NCI-H1092 treated with DMSO at 0.1 percent for 48 hours (cell line): ENCODE measurements around the gene RLBP1.
A peak's percentile ranks its signal among the peaks of the same experiment; 100 is the strongest.
"Not testable (repeated sequence)": the region's sequence is repeated elsewhere in the genome, so short reads cannot be mapped to it uniquely, and the experiment has no call there.

ENCODE experiments used
- DNase-seq: peaks from one replicate; lab custom pipeline; 2025; lab: John Stamatoyannopoulos, UW

RLBP1 gene

DNA sequence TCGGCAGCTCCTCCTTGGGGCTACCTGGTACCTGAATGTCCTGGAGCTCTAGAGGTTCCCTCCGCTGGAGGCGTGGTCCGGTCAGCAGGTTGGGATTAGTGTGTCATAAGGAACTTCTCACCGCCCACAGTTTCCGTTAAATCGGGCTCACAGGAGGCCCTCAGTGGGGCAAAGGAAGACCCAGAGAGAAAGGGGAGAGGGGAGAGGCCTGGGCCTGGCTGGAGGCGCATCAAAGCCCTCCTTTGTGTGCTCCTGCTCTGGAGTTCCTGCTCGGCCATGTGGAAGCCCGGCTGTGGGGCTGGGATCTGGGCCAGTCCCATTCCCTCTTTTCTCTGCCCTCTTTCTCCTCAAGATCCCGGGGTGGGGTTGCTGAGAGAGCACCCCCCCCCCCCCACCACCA lies at the start of gene RLBP1:
RLBP1 (minus strand) TSS at position 37 of the 400 bp plus-strand sequence. CDS start 2,604 bp downstream, outside the sequence.
- DNase-seq = no peak

DNA sequence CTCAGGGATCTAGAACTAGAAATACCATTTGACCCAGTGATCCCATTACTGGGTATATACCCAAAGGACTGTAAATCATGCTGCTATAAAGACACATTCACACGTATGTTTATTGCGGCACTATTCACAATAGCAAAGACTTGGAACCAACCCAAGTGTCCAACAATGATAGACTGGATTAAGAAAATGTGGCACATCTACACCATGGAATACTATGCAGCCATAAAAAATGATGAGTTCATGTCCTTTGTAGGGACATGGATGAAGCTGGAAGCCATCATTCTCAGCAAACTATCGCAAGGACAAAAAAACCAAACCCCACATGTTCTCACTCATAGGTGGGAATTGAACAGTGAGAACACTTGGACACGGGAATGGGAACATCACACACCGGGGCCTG lies 28.8 kb upstream of the RLBP1 start:
- not testable (repeated sequence) for DNase-seq

DNA sequence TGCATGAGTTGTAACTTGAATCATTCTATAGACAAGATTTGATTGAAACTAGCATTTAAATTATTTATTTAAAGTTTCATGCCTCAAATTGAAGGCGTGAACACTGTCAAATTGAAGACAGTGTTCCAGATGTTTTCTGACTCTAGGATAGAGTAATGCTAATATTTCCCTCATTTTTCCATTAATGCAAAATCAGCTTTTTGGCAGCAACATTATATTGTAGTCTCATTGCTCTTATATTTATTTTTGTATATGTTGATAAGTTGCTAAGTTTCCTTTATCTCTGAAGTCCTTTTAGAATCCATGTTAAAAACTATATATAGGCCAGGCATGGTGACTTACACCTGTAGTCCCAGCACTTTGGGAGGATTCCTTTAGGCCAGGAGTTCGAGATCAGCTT lies 27.2 kb upstream of the RLBP1 start:
- no peak for DNase-seq

DNA sequence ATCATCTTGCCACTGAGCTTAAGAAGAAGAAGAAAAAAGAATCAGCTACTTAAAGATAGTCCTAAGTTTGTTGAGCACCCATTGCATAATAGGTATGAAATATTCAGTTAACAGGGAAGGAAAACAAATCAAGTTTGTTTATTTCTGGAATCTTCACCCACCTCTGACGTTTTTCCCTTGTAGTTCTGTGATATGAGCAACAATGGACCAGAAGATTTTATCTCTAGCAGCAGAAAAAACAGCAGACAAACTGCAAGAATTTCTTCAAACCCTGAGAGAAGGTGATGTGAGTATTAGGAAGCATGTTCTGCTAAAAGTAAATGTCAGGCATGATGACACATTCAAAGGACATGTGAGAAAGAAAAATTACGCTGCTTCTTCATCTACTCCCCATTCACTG lies 26.1 kb upstream of the RLBP1 start:
- no peak for DNase-seq

DNA sequence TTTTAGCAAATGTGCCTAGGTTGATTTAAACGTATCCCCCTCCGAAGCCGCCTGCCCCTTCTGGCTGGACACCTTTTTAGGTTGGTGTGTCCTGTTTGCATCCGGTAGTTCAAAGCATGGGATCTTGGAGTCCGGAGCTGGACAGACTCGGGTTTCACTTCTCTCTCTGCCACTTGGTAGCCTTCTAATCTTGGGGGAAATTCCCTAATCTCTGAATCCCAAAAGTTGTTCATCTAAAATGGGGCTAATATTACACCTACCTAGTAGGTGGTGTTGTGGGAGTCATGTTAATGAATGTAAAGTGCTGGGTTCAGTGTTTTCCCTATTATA lies 23.2 kb upstream of the RLBP1 start:
- no peak for DNase-seq

DNA sequence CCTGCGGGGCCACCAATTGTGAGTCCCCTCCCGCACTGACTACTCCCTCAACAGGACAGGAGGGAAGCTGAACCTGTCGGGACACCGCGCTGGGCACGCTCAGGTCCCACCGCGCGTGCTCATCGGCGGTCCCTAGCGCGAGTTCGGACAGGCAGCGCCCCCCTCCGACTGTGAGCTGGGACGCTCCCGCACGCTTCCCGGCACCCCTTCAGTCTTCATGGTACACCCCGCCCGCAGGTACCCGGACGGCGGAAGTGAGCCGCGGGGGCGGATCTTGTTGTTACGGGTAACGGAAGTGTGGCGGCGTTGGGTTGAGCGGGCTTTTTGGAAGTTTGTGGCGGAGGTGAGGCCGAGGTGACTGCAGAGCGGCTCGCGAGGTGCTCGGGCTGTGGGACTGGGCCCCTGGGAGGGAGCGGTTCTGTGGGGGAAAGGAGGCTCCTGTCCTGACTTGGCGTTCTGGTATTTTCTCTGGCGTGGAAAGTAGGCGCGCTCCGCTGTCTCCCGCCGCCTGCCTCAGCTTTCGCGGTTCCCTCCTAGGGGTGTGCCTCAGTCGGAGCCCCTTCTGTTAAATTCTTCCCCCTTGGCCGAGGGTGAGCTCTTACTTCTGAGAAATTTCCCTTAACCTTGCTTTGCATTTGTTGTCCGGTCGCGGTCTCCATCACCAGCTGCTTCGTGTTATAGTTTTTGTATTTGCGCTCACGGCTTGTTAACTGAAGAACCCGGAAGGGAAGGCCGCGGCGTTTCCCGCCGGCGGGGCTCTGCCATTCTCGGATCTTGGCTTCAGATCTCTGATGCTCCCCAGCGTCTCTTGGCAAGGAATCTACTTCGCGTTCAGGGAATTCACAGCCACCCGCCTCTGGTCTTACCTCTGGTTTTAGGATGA lies 22.6 kb upstream of the RLBP1 start, which contains the start of gene FANCI:
FANCI (plus strand) TSS at position 289 of the 883 bp plus-strand sequence. CDS start 3,669 bp downstream, outside the sequence.
- DNase-seq = peak; percentile 85

DNA sequence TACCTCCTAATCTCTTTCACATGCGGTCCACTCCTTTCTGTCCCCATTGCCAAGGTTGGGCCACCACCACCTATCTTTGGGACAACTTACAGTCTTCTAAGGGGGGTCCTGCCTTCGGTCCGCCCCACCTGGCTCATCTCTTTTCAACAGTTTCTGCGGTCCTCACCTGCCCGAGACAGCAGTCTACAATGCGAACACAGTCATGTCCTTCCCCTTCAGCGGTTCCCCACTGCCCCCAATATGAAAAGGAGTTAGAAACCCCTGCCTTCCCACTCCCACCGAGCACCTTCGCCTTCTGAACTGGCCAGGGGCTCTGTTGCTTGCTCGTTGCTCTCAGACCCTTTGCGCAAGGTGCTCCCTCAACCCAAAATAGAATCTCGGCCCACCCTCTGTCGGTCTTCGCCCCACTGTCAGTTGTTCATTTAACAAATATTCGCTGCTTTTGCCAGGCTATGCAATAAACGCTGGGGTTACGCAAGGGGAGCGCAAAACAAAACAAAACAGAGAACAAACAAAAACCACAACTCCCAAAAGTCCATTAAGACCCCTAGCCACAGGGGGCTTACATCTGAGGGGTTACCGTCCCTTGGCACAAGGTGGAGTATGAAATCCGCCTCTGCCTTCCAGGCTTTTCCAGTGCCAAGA lies 21.8 kb upstream of the RLBP1 start:
- no peak for DNase-seq

DNA sequence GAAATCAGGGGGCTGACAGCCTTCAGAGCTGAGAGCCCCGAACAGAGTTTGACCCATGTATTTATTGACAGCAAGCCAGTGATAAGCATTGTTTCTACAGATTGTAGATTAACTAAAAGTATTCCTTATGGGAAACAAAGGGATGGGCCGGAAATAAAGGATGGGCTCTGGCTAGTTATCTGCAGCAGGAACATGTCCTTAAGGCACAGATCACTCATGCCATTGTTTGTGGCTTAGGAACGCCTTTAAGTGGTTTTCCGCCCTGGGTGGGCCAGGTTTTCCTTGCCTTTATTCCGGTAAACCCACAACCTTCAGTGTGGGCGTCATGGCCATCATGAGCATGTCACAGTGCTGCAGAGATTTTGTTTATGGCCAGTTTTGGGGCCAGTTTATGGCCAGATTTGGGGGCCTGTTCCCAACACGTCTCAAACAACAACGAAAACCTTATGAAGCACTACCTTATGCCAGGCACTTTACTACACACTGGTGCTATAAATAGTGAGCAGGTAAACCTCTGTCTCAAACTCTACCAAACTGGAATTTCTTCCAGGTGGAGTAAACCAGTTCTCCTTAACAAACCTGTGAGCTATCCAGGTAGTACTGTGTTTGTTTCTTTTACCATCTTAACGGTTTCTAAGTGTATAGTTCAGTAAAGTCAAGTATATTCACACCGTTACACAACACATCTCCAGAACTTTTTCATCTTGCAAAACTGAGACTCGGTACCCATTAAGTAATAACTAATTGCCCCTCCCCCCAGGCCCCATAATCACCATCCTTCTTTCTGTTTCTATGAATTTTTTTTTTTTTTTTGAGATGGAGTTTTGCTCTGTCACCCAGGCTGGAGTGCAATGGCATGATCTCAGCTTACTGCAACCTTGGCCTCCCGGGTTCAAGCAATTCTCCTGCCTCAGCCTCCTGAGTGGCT lies 18.8 kb upstream of the RLBP1 start:
- not testable (repeated sequence) for DNase-seq

DNA sequence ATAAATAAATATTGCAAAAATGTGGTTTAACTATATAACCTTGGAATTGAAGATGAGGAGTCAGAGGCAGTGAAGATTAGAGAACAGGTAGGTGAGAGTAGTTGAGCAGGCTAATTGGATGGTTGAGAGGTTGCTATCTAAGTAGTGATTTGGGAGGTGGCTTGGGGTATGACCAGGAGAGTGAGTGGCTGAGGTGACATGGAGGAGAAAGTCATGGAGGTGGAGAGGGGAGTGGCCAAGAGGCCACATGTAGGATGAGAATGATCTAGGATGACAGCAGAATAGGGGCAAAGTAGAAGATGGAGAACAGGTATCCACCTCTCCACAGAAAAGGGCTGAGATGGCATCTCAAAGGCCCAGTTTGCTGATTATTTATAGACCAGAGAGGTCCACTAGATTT lies 10.5 kb upstream of the RLBP1 start:
- no peak for DNase-seq

DNA sequence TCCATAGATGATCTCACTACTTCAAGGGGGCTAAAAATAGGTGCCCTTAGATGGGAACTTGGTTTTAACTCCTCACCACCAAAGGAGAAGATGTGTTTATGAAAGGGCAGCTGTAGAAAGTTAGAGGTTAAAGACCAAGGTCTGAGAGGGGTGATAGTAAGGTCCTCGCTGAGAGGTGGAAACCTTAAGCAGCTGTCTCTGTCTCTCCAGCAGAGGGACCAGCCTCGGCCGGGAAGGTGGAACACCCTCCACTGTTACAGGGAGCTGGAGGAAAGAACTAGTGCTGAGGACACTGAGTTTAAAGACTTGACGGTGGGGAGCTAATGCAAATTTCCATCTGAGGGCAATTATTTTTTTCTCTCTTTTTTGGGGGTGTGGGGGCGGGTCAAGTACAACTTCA lies 8.9 kb upstream of the RLBP1 start:
- no peak for DNase-seq

DNA sequence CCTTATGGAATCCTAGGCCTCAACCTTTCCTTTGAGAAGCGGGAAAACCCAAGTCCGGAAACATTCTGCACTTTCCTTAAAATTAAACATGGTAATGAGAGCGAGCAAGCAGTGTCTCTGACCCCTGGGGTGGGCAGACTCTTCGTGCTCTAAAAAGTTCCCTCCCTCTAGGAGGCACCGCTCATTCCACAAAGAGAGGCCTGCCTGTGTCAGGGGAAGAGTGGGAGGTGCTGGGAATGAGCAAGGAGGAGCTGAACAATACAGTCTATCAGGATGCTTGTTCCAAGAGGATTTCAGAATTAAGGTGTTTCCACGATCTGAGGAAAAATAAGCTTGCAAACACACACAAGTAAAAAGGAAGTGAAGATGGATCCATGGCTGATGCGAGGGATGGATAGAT lies 6.0 kb upstream of the RLBP1 start:
- no peak for DNase-seq

DNA sequence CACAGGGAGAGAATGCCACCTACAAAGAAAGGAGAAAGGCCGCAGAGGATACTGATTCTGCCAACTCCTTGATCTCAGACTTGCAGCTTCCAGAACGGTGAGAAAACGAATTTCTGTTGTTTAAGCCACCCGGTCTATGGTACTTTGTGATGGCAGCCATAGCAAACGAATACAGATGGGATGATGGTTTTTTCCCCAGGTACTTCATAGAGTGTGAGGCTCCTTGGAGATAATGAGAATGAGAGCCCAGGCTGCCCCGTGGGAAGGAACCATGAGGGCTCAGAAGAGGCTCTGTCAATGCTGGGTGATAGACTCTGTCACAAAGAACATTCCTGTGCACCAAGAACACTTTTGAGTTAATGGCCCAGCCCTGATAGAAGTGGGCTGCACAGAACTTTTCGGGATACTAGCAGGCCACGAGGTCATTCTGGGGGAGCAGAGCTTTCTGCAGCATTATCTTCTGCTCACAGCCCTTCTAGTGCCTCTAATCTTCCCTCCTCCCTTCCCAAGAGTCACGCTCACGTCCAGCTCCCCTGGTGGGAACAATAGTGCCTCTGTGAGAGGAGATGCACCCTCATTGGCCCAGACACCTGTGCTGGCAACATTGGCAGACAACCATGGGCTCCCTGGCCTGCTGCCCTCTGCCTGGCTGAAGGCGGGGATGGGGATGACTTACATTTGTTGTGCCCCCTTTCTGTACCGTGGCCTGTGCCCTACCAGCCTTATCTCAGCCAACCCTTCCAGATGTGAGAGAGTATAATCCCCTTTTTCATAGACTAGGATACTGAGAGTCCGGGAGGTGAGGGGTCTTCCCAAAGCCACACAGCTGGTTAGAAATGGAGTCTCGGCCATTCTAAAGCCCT lies 5.2 kb upstream of the RLBP1 start:
- DNase-seq = no peak

DNA sequence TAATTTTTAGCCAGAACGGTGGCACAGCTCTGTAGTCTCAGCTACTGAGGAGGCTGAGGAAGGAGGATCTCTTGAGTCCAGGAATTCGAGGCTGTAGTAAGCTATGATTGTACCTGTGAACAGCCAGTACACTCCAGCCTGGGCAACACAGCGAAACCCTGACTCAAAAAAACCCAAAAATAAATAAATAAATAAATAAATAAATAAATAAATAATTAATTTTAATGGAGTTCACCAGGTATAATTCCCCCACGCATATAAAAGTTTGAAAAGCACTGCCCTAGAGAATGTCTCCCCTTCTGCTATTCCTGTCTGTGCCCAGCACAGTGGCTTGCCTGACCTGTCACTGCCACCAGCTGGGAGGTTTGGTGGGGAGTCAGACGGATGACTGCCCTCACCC lies 4.2 kb upstream of the RLBP1 start:
- DNase-seq = no peak

DNA sequence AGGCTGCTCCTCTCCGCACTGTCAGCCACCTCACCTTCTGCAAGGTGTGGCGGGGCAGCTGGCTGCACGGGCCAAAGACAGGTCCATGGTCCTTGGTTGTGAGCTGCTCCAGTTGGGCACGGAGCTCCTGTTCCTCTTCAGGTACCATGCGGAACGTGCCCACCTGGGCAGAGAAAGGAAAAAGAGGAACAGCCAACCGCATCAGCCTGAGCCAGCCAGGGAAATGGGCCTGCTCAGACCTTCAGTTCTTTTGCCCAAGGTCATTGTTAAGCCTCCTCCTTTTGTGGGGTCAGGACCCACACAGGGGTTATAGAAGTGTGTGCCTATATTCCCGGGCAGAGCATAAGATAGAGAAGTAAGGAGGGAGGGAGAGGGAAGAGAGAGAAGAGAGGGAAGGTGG lies 2.8 kb downstream of the RLBP1 start:
- no peak for DNase-seq

DNA sequence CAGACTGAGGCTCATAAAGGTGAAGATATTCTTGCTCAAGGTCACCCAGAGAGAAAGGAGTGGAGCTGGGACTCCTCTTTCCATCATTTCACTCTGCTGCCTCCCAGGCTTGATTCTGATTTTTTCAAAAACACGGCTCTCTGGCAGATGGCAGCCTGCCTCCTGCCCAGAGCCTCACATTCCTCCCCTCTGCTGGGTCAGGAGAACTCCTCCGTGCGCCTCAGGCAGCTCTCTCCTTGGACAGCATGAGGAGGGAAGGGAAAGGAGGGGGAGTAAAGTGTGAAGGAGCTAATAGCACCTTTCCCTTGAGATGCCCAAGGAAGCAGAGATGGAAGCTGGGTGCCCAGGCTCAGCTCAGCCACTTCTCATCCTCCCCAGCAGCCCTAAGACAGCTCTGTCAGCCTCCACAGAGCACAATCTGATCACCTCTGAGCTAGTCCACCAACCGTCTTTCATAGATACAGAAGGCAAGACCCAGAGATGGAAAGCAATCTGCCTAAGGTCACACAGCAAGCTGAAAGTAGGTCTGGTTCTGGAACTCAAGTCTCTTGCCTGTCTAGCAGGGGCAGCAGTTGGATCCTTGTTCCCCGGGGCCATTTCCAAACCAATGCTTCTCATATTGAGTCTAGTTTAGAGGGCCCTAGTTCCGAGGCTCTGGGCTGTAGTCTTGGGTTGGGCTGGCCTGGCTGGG lies 3.5 kb downstream of the RLBP1 start:
- no peak for DNase-seq

DNA sequence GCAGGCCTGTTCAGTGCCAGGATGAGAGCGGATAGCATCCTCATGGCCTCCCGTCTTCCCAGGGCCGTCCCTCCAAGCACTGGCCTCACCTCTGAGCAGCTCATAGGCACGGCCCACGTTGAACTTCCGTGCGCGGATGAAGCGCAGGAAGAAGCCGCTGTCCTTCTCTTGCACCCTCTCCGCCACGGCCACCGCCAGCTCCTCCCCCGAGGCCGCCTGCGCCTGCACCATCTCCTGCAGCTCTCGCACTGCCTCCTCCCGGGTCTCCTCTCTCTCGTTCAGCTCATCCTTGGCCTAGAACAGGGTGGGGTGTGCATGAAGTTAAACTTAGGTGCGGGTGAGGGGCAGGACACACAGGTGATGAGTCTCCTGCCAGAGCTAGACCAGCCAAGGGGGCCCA lies 4.3 kb downstream of the RLBP1 start:
- DNase-seq = no peak

DNA sequence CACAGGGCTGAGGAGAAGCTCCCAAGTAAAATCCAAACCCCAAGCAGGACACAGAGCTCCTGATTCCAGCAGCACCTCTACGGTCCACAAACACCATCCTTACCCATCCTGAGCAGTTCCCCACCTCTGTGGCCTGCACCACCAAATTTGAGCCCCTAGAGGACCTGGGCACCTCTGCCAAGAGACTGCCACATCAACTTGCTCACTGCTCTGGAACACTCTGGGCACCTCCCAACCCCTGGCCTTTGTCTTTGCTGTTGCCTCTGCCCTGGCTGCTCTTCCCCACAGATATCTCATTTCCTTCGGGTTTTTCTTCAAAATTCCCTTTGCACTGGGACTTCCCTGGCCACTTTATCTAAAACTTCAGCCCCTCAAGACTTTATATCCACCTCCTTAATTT lies 5.8 kb downstream of the RLBP1 start:
- DNase-seq = no peak

DNA sequence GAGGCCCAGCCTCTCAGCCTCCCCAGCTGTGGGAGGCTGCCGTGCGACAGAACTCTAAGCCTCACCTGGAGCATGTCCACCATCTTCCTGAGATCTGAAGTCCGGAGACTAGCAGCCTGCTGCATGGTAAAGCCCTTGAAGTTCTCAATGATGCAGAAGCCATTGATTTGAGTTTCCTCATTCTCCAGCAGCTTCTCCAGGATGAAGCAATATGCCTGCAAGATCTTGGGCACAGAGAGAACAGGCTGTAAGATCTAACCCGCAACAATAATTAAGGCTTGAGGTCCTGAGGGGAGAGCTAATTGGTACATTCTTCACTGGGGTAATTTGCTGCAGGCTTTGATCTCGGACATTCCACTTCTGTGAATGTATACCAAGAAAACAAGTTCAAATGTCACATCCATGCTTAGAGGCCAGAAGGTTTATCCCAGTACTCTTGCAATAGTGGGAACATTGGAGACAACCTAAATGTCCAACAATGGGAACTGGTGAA lies 9.7 kb downstream of the RLBP1 start:
- DNase-seq = no peak

DNA sequence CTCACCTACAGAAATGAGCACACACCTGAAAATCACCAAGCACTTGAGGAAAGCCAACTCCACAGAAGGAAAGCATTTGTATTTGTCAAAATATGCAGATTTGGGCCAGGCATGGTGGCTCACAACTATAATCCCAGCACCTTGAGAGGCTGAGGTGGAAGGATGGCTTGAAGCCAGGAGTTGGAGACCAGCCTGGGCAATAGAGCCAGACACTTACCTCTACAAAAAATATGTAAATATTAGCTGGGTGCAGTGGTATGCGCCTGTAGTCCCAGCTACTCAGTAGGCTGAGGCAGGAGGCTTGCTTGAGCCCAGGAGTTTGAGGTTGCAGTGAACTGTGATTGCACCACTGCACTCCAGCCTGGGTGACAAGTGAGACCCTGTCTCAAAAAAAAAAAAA lies 12.3 kb downstream of the RLBP1 start:
- DNase-seq = no peak

DNA sequence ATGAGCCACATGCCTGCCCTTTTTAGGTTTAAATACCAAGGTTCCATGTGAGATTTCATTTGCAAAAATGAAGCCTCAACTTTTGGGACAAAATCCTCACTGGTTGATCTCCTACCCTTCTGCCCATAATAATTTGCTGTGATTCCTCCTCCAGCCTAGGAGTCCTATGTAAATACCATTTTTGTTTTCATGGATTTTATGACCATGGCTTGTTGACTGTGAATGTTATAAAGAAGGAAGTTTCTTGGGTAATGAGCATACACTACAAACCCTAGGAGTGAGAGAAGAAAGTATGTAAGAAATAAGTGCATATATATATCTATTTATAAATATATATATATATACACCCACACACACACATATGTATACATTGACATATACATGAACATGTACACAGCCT lies 13.1 kb downstream of the RLBP1 start:
- no peak for DNase-seq

DNA sequence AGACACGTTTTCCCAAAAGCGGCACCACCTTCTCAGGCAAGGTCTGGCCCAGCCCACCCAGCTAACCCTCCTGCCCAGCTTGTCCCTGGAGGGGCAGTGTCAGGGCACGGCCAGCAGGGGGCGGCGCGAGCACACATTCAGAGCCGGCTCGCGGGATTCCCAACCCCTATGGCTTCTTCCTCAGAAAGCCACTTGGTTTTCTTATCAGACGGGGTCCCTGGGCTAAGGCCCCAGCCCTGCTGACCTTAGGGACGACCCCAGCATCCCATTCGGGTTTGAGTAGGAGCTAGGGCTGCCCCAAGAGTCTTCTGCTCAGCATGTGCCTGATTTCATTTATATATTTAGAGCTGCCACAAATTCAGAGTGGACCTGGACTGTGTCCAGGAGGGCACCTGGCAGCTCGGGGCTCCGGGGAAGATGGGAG lies 14.5 kb downstream of the RLBP1 start:
- DNase-seq = peak; percentile 64
